HepG2 (cell line): ENCODE measurements around the gene ZBTB45. TPM values are rescaled to one million over a fixed set of nuclear protein-coding genes. Genes with fewer than 3 reads are reported as not detected.

Experiments
- ARNT2 ChIP-seq: sonication (generic); formaldehyde crosslinking; IDR thresholded peaks from 2 replicates; pipeline ENCODE4 v1.8.0; 2022; ENCODE audit warnings: mild to moderate bottlenecking, low read depth, missing genetic modification reagents, moderate library complexity
- ASH2L ChIP-seq: fragments of 300-600, 200-600 bp; sonication (generic); IDR thresholded peaks from 2 replicates; pipeline ENCODE4 v1.7.0; 2017; ENCODE audit warnings: low read depth, mild to moderate bottlenecking, moderate library complexity, mixed read lengths, low read length; ENCODE audit not compliant: insufficient read length
- BORCS8-MEF2B ChIP-seq: sonication (generic); formaldehyde crosslinking; IDR thresholded peaks from 2 replicates; pipeline ENCODE4 v1.8.0; 2022; ENCODE audit warnings: mild to moderate bottlenecking, missing genetic modification reagents
- DPF2 ChIP-seq: sonication (generic); formaldehyde crosslinking; IDR thresholded peaks from 2 replicates; pipeline ENCODE4 v1.4.0; 2020; ENCODE audit warnings: mild to moderate bottlenecking, low read depth, missing genetic modification reagents, borderline replicate concordance
- FOXA3 ChIP-seq: IDR thresholded peaks from 2 replicates; pipeline ENCODE4 v1.6.1; 2016; ENCODE audit warnings: missing genetic modification reagents, missing compliant biosample characterization
- KAT2B ChIP-seq: fragments of 150-350 bp; IDR thresholded peaks from 2 replicates; pipeline ENCODE4 v1.6.1; 2014; ENCODE audit warnings: low read depth, low read length, borderline replicate concordance
- KMT2B ChIP-seq: IDR thresholded peaks from 2 replicates; pipeline ENCODE4 v1.6.1; 2016; ENCODE audit warnings: missing genetic modification reagents, missing compliant biosample characterization
- MBD4 ChIP-seq: IDR thresholded peaks from 2 replicates; pipeline ENCODE4 v1.6.1; 2012; ENCODE audit warnings: low read length, inconsistent platforms, borderline replicate concordance
- NCOA1 ChIP-seq: sonication (generic); formaldehyde crosslinking; IDR thresholded peaks from 2 replicates; pipeline ENCODE4 v1.9.0; 2021; ENCODE audit warnings: missing genetic modification reagents
- NCOA2 ChIP-seq: sonication (generic); formaldehyde crosslinking; IDR thresholded peaks from 2 replicates; pipeline ENCODE4 v1.8.0; 2022; ENCODE audit warnings: inconsistent platforms
- SIX1 ChIP-seq: sonication (generic); formaldehyde crosslinking; IDR thresholded peaks from 2 replicates; pipeline ENCODE4 v1.4.0; 2020; ENCODE audit warnings: missing genetic modification reagents, borderline replicate concordance
- SOX13 ChIP-seq, 3 experiments: fragments of 450-650 bp in 1 of 3; sonication (generic) in 1 of 3; formaldehyde crosslinking in 1 of 3; IDR thresholded peaks in 2 of 3; conservative IDR thresholded peaks in 1 of 3; 2 replicates each; pipeline versions ENCODE4 v1.5.0 to v1.6.1; 2016 to 2020; ENCODE audit warnings: antibody characterized with exemption in 1 of 3, mild to moderate bottlenecking in 1 of 3, missing compliant biosample characterization in 1 of 3, missing genetic modification reagents in 1 of 3, moderate library complexity in 1 of 3
- SPEN ChIP-seq: sonication (generic); formaldehyde crosslinking; IDR thresholded peaks from 2 replicates; pipeline ENCODE4 v1.5.1; 2020; ENCODE audit warnings: low read depth, mild to moderate bottlenecking, missing genetic modification reagents
- THAP11 ChIP-seq: IDR thresholded peaks from 2 replicates; pipeline ENCODE4 v1.6.1; 2016; ENCODE audit warnings: missing biosample characterization, missing genetic modification reagents
- ZFX ChIP-seq: sonication (generic); formaldehyde crosslinking; IDR thresholded peaks from 2 replicates; pipeline ENCODE4 v1.4.0; 2020; ENCODE audit warnings: mild to moderate bottlenecking, low read depth, missing genetic modification reagents, moderate library complexity
- ZNF121 ChIP-seq: sonication (generic); formaldehyde crosslinking; IDR thresholded peaks from 2 replicates; pipeline ENCODE4 v1.5.0; 2020; ENCODE audit warnings: mild to moderate bottlenecking, missing genetic modification reagents
- ZNF558 ChIP-seq: sonication (generic); formaldehyde crosslinking; IDR thresholded peaks from 2 replicates; pipeline ENCODE4 v1.9.0; 2022; ENCODE audit warnings: mild to moderate bottlenecking, missing genetic modification reagents, borderline replicate concordance
- ZNF839 ChIP-seq: sonication (generic); formaldehyde crosslinking; IDR thresholded peaks from 2 replicates; pipeline ENCODE4 v1.4.0; 2020; ENCODE audit warnings: missing genetic modification reagents, mild to moderate bottlenecking, borderline replicate concordance
- polyA plus RNA-seq, 8 experiments: library from polyadenylated mRNA; depleted of rRNA in 3 of 8; stranded (reverse) in 7 of 8; unstranded in 1 of 8; fragments of >200 nt; fragmentation: Illumina TruSeq in 4 of 8; extraction: Trizol in 4 of 8; gene quantifications; 2 replicates each; pipeline versions ENCODE4 v1.2.1 to v1.2.3, GENCODE V29; 2011 to 2016; ENCODE audit warnings: low read depth in 4 of 8, missing spikeins in 1 of 8, mixed read lengths in 1 of 8; ENCODE audit not compliant: insufficient read depth in 1 of 8
- total RNA-seq, 5 experiments: library from RNA; depleted of rRNA; stranded (reverse); fragments of >200 nt; fragmentation: Illumina TruSeq; extraction: Trizol; gene quantifications; 2 replicates each; pipeline ENCODE4 v1.2.3, GENCODE V29; 2016; ENCODE audit warnings: low read depth in 1 of 5
- TF ChIP-seq, protein P1 (sequence below): sonication (generic); formaldehyde crosslinking; IDR thresholded peaks from 2 replicates; pipeline ENCODE4 v1.9.0; 2022; ENCODE audit warnings: missing genetic modification reagents, mild to moderate bottlenecking, borderline replicate concordance
- TF ChIP-seq, protein P2 (sequence below): sonication (generic); formaldehyde crosslinking; IDR thresholded peaks from 2 replicates; pipeline ENCODE4 v1.8.0; 2022; ENCODE audit warnings: missing genetic modification reagents, mild to moderate bottlenecking, moderate library complexity, borderline replicate concordance
- TF ChIP-seq, protein P3 (sequence below): IDR thresholded peaks from 2 replicates; pipeline ENCODE4 v1.6.1; 2016; ENCODE audit warnings: low read depth
- TF ChIP-seq, protein P4 (sequence below): sonication (generic); formaldehyde crosslinking; IDR thresholded peaks from 2 replicates; pipeline ENCODE4 v1.8.1; 2023; ENCODE audit warnings: mild to moderate bottlenecking, moderate library complexity, missing genetic modification reagents

Gene ZBTB45
- total and polyA plus RNA-seq, 2 of the 13 experiments (the other 11 are each of a cell fraction or from before 2014, with no cell fraction given): 3.0 to 3.7 TPM

DNA sequence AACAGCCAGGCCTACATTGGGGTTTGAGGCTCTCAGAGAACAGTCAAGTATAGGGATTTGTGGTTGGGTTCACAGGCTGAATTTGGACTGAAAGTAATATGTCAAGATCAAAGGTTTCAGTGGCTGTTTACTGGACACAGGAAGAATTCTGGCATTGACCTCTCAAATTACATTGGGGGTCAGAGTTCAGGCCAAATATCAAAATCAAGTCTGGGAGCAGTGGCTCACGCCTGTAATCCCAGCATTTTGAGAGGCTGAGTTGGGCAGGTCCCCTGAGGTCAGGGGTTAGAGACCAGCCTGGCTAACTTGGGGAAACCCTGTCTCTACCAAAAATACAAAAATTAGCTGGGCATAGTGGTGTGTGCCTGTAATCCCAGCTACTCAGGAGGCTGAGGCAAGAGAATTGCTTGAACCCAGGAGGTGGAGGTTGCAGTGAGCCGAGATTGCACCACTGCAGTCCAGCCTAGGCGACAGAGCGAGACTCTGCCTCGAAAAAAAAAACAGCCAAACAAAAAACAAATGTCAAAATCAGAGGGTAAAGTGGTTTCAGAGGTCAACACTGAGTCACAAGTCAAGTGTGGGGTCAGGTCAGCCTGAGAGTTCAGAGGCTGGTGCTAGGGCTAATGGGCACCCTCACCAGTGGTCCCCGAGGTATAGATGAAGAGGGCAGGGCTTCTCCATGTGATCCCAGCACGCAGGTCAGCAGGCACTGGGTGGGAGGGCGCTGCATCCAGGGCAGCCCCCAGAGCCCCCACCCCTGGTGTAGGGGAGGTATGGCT is 9.3 kb downstream of the ZBTB45 start (continued):
- peak; percentile 56; the same call in 1 of the 2 replicates for TF ChIP-seq ZNF558 (CRISPR knock-in tag)
- TF ChIP-seq NCOA1: no peak
- TF ChIP-seq, protein P1, sequence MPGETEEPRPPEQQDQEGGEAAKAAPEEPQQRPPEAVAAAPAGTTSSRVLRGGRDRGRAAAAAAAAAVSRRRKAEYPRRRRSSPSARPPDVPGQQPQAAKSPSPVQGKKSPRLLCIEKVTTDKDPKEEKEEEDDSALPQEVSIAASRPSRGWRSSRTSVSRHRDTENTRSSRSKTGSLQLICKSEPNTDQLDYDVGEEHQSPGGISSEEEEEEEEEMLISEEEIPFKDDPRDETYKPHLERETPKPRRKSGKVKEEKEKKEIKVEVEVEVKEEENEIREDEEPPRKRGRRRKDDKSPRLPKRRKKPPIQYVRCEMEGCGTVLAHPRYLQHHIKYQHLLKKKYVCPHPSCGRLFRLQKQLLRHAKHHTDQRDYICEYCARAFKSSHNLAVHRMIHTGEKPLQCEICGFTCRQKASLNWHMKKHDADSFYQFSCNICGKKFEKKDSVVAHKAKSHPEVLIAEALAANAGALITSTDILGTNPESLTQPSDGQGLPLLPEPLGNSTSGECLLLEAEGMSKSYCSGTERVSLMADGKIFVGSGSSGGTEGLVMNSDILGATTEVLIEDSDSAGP (CRISPR knock-in tag): 0 out of 2 replicates have a peak, but pooled peaks have one; percentile 9
- TF ChIP-seq, protein P2, sequence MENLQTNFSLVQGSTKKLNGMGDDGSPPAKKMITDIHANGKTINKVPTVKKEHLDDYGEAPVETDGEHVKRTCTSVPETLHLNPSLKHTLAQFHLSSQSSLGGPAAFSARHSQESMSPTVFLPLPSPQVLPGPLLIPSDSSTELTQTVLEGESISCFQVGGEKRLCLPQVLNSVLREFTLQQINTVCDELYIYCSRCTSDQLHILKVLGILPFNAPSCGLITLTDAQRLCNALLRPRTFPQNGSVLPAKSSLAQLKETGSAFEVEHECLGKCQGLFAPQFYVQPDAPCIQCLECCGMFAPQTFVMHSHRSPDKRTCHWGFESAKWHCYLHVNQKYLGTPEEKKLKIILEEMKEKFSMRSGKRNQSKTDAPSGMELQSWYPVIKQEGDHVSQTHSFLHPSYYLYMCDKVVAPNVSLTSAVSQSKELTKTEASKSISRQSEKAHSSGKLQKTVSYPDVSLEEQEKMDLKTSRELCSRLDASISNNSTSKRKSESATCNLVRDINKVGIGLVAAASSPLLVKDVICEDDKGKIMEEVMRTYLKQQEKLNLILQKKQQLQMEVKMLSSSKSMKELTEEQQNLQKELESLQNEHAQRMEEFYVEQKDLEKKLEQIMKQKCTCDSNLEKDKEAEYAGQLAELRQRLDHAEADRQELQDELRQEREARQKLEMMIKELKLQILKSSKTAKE (CRISPR knock-in tag): peak; percentile 72; the same call in 1 of the 2 replicates
- TF ChIP-seq SOX13 (IDR thresholded peaks at IDR 0.05): no peak
- peak in 1 of 2 experiments; percentile 25; a peak in 1 of 4 replicates for TF ChIP-seq SOX13 (CRISPR knock-in tag; conservative IDR thresholded peaks at IDR 0.05 in 1 of 2, IDR thresholded peaks at IDR 0.05 in 1 of 2)
- 0 out of 2 replicates have a peak, but pooled peaks have one; percentile 24 for TF ChIP-seq SPEN (CRISPR knock-in tag)
- no peak for TF ChIP-seq KAT2B
- peak; percentile 43 for TF ChIP-seq NCOA2 (CRISPR knock-in tag)
- no peak for TF ChIP-seq ZNF839 (CRISPR knock-in tag)
- TF ChIP-seq, protein P3, sequence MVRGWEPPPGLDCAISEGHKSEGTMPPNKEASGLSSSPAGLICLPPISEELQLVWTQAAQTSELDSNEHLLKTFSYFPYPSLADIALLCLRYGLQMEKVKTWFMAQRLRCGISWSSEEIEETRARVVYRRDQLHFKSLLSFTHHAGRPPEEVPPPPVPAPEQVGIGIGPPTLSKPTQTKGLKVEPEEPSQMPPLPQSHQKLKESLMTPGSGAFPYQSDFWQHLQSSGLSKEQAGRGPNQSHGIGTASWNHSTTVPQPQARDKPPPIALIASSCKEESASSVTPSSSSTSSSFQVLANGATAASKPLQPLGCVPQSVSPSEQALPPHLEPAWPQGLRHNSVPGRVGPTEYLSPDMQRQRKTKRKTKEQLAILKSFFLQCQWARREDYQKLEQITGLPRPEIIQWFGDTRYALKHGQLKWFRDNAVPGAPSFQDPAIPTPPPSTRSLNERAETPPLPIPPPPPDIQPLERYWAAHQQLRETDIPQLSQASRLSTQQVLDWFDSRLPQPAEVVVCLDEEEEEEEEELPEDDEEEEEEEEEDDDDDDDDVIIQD (CRISPR knock-in tag): no peak
- TF ChIP-seq SIX1 (CRISPR knock-in tag): peak; percentile 98
- TF ChIP-seq BORCS8-MEF2B: peak; percentile 35; the same call in 1 of the 2 replicates
- TF ChIP-seq ZFX (CRISPR knock-in tag): 0 out of 2 replicates have a peak, but pooled peaks have one; percentile 61
- no peak for TF ChIP-seq MBD4
- TF ChIP-seq KMT2B (CRISPR knock-in tag): 0 out of 2 replicates have a peak, but pooled peaks have one; percentile 10
- TF ChIP-seq DPF2: peak; percentile 8; the same call in 1 of the 2 replicates
- TF ChIP-seq THAP11: peak; percentile 35
- peak; percentile 9 for TF ChIP-seq ASH2L
- 0 out of 2 replicates have a peak, but pooled peaks have one; percentile 51 for TF ChIP-seq ZNF121 (CRISPR knock-in tag)
- peak; percentile 43; the same call in 1 of the 2 replicates for TF ChIP-seq ARNT2 (CRISPR knock-in tag)
- peak; percentile 46; the same call in 1 of the 2 replicates for TF ChIP-seq FOXA3
- TF ChIP-seq, protein P4, sequence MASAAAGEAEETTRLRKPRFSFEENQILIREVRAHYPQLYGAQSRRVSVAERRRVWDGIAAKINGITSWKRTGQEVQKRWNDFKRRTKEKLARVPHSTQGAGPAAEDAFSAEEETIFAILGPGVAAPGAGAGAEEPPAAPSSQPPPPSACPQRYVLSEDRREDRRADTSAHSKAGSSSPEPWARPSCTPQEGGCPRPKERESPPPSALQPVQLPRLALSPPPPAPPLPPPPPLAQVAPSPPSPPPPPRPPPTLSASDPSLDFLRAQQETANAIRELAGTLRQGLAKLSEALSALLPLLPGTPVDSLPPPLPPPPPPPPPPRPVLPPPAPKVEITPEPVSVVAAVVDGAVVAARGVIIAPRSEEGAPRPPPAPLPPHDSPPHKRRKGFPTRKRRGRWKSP (CRISPR knock-in tag): 0 out of 2 replicates have a peak, but pooled peaks have one; percentile 15
